NCI-H1417 treated with DMSO at 0.1 percent for 48 hours (cell line): ENCODE results near the gene SMIM14.
"Not testable (repeated sequence)": the region's sequence is repeated elsewhere in the genome, so short reads cannot be mapped to it uniquely, and the experiment has no call there.

ENCODE experiments used
- DNase-seq: peaks from one replicate; lab custom pipeline; 2025; lab: John Stamatoyannopoulos, UW

Gene SMIM14

DNA sequence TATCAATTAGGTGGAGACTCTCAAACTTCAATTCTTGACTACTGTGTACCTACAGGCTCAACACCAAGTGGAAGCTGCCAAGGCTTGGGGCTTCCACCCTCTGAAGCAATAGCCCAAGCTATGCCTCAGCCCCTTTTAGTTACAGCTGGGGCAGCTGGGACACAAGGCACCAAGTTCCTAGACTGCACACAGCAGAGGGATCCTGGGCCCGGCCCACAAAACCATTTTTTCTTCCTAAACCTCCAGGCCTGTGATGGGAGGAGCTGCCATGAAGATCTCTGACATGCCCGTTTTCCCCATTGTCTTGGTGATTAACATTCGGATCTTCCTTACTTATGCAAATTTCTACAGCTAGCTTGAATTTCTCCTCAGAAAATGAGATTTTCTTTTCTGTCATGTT is 108.0 kb downstream of the SMIM14 start:
- no peak for DNase-seq

DNA sequence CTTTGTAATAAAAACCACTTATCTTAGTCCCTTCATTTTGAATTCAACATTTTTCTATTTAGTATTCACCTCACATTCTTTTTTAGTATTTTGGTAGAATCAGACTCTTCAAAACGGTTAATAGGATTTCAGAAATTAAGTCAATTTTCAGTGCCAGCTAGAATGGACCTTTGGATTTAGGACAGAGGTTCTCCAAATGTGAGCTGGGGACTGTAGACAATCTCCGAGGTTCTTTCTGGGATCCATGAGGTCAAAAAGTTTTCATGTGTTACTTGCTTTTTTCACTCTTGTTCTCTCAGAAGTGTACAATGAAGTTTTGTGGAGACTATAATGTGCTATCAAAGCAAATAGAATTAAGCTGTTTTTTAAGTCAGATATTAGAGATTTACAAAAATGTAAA is 109.1 kb downstream of the SMIM14 start:
- DNase-seq: no peak

DNA sequence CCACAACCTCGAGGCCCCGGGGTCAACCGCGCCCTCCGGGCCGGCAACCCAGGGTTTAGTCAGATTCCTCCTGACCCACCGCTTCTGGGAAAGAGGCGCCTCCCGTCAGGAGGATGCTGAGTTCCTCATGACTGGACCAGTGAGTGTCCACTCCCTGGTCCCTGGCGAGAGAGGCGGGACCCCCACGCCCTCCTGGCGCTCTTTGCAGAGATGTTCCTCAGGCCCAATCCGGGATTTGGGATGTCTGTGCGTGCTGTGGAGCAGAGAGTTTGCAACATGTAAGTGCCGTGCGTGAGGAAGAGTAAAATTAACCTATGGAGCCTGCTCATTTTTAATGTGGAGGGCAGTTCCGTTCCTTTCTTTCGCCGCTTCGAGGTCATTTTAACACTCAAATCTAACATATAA is 110.6 kb downstream of the SMIM14 start:
- DNase-seq: no peak

DNA sequence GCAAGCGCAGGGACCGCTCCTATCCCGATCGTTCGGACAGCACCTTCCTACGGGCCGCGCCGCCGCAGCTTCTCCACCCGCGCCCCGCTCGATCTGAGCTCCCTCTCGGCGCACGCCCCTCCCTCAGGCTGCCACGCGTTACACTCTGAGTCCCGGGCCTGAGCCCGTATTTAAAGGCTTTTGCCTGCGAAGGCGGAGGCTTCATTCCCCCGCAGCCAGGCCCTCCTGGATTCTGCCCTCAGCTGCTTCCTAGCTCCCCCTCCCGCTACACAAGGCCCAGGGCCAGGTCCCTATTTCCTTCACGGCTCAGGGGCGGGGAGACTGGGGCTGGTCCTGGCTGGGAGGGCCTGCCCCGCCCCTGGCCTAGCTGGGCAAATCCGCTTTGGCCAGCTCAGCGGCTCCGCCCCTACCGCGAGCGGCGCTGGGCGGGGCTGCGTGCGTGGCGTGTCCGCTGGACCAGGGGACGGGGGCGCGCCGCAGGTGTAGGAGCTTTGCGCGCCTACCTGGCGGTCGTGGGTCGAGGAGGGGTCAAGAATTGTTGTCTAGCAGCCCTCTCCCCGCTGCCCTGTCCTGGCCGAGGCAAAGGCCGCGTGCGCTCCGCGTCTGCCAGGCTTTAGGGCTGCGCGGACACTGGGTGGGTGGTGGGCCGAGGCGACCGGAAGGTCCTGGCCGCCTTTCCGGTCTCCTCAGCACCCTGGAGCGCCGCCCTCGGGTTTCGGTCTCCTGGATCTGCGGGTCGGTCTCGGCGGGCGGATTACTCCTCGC is 111.2 kb downstream of the SMIM14 start, which contains the start of gene UGDH:
TSS of gene UGDH (minus strand) at position 144 of the 765 bp plus-strand sequence. CDS start 5,927 bp downstream, outside the sequence.
- peak; percentile 71 for DNase-seq

DNA sequence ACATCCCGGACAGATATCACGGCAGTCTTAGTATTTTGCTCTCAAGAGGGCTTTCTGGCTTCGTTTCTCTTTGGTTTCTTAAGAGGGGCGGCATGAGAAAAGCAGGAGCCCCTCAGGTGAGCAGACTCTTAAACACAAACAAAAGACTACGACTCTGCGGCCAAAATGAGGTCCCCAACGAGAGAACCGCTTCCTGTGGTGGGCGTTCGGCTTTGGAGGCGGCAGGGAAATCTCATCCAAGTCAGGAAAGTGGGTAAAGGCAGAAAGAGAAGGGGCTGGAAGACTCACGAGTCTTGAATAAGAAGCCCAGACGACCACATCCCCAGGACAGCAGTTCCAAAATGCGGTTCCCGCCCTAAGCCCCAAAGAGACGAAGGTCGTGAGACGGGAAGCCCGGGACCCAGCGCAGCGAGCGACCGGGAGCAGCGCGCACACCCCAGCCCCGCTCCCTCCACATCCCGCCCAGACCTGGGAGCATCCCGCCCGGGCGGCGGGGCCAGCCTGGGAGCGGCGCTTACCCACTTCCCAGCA is 111.8 kb downstream of the SMIM14 start:
- no peak for DNase-seq

DNA sequence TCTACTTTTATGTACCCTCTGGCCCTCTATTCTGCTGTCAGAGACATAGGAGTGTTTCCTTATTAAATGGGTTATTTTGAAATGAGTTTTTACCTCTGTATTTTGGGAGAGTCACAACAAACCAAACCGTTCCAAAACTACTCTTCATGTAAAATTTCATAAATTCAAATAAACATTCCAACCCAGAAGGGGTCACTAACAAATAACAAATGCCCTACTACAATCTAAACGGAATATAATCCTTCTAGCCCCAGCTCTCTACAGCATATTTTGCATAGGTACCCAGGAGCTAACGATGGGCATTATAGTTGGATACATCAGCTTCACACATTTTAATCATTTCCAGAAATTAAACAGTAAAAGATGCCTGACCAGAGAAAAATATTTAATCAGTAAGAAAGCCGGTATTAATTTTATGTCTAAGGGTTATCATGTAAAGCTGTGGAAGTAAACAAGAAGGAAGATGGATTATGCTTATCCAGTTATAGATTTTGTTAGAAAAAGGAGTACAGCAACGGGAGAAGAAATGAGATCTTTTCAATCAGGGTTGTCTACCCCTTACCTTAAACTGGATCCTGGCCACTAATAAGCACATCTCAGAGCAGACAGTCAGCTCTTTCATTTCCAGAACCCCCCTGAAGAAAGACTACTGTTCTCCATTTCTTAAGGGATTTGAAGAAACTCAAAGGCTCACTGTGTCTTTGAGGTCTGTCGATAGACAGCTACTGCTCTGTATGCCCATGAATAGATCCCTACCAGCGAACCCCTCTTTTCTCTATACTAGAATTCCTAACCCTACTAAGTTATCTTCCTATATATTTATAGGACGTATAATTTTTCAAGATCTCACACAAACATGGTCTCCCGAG is 112.6 kb downstream of the SMIM14 start:
- DNase-seq: no peak

DNA sequence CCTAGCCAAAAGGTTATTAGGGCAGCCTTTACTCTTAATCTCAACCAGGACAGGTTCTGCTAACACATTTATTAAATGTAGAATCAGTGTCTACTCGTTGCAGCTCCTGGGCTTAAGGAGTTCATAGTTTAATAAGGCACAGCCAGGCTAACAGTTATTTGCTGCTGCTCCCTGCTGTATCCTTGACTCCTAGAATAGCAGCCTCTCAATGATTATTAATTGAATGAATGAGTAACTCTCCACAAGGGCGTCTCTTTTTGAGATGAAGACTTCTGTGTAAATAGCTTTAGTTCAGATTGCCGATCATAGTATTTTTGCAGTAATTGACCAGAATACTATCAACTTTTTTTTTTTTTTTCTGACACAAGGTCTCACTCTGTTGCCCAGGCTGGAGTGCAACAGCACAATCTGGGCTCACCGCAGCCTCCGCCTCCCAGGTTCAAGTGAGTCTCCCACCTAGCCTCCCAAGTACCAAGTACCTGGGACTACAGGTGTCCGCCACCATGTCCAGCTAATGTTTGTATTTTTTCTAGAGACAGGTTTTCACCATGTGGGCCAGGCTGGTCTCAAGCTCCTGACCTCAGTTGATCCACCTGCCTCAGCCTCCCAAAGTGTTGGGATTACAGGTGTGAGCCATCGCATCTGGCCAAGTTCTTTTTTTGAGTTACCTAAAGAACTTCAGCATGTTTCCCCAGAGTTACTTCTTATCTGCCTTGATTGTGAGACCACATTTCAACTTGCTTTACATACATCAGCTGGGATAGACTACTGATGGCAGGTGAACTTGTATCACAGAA is 114.3 kb downstream of the SMIM14 start:
- no peak for DNase-seq

DNA sequence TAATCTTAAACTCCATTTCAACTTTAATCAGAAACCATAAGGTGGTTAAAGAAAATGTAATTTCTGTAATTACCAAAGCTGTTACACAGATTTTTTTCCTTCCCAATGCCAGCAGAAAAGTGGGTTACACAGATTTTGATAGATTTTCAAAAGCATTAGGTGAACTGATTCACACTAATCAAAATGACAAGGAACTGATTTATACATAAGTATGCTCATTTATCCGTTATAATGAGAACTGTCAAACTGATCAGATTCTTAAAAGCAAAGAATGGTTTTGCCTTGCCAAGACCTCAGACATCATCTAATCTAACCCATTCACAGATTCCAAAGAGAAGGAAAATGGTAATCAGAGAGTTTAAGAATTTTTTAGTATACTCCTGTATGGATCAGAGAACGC is 116.6 kb downstream of the SMIM14 start:
- no peak for DNase-seq

DNA sequence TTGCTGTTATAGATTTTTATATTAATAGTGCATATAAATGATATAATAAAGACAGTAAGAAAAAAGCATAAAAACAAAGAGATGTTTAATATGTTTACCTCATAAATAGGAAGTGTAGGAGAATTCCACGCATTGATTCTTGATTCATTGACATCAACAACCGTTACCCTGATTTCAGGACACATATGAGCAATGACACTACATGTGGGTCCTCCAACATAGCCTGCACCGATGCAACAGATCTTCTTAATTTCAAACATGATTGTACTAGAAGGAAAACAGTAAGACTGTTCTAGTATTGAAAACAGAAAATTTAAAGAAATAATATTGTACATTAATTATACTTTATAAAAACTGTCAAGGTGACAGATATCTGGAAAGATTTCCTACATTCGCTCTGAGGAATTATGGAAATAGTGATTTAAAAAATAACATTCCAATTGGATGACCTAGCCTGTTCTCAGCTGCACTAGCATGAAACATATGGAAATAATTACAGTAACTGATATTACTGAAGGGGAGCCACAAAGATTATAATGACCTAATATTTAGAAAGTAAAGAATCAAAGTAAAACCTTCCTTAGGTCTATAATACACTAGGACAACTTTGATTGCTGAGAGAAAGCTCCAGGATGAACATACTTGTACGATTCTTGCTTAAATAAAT is 117.3 kb downstream of the SMIM14 start:
- DNase-seq: no peak

DNA sequence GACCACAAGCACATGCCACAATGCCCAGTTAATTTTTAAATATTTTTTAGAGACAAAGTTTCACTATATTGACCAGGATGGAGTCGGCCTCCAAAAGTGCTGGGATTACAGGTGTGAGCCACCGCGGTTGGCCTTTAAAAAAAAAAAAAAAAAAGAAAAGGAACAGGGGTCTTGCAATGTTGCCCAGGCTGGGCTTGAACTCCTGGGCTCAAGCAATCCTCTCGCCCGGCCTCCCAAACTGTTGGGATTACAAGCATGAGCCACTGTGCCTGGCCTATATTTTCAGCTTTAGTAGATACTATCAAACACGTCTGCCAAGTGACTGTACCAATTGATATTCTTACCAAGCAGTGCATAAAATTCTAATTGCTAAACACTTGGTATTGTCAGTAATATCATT is 120.2 kb downstream of the SMIM14 start:
- no peak for DNase-seq

DNA sequence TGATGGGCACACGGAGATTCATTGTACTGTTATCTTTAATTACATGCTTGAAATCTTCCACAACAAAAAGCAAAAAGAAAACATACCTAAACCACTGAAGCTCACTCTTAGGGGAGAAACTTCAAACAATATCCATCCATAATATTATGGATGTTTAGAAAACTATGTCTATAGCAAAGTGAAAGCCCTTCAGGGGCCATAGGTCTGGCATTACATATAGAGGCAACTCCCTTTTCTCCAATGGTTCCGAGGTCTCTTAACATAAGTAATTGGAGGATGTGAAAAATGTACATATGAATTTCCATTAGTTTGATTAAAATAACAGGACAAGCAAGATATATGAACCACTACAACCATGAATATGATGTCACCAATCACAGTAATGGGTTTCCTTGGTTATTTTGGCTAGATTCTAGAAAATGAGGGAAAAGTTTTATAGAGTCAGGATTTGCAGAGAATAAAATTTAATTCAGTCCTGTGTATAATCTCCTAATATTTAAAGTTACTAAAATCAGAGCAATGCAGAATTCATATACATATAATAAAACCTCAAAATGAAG is 122.2 kb downstream of the SMIM14 start:
- DNase-seq: no peak

DNA sequence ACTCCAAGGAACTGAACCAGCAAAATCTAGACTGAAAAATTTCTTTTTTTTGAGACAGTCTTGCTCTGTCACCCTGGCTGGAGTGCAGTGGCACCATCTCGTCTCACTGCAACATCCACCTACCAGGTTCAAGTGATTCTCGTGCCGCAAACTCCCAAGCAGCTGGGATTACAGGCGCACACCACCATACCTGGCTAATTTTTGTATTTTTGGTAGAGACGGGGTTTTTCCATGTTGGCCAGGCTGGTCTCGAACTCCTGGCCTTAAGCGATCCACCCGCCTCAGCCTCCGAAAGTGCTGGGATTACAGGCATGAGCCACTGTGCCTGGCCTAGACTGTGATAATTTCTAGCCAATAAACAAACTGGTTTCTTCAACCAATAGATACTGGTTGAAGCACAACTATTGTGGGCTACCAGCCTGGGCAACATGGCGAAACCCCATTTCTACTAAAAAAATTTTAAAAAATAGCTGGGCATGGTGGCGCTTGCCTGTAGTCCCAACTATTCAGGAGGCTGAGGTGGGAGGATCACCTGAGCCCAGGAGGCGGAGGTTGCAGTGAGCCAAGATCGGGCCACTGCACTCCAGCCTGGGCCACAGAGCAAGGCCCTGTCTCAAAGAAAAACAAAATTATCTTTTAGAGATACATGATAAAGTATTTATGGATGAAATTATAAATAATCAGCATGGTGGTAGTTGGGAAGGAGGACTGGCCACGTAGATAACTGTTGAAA is 122.8 kb downstream of the SMIM14 start:
- DNase-seq: not testable (repeated sequence)

DNA sequence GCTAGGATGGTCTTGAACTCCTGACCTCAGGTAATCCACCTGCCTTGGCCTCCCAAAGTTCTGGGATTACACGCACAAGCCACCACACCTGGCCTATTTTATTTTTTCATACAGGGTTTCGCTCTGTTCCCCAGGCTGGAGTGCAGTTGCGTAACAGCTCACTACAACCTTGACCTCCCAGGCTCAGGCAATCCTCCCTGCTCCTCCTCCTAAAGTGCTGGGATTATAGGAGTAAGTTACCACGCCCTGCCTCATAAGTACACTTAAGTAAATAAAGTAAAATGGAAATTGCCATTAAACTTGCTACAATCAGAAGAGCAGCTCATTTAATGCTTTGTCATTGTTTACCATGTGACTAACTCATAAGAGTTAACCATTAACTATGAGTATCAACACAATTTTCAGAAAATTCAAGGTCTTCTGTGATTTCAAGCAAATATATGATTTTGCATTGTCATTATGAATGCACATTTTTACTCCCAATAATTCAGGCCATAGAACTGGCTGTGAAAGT is 123.7 kb downstream of the SMIM14 start:
- DNase-seq: no peak

DNA sequence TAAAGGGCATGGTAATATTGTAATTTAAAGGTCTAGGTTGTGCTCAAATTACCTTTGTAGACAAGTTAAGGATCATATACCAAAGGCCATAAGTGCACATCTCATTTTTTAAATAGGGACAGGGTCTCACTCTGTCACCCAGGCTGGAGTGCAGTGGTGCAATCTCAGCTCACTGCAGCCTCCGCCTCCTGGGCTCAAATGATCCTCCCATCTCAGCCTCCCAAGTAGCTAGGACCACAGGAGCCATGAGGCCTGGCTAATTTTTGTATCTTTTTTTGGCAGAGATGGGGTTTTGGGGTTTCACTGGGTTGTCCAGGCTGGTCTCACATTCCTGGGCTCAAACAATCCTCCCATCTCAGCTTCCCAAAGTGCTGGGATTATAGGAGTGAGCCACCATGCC is 124.4 kb downstream of the SMIM14 start:
- not testable (repeated sequence) for DNase-seq

DNA sequence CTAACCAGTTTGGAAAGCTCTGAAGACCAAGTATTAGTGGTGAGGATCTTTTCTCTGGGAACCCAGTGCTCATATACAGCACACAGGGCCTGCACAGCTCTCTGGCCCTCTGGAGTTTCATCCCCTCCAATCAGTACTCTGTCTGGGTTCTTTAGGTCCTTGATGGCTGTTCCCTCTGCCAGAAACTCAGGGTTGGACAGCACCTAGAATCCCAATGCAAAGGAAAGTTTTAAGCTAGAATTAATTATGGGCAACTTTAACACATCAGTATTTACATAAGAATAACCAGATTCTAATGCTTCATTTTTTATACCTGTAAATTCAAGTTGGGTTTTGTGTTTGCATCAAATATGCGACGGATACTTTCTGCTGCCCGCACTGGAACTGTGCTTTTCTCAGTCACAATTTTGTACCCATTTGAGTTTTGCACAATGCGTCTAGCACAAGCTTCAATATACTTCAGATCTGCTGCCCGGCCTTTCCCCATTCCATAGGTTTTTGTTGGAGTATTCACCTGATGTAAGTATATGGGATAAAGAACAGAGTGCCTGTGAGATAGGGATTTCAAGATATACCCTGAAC is 128.2 kb downstream of the SMIM14 start:
- DNase-seq: no peak

DNA sequence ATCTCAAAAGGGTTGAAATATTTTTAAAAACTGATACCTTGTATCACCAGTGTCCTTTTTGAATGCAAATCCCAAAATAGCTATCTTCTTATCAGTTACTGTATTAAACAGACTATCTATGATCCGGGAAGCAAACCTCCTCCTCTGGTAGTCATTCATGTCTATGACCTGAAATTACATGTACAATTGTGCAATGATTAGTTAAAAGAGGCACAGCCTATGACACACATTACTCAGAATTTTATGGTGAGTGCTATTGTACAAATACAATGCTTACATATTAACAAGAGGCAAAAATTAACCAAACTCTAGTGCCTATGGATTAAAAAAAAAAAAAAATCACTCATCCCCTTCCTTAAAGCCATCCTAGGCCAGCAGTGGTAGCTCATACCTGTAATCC is 133.1 kb downstream of the SMIM14 start:
- DNase-seq: no peak

DNA sequence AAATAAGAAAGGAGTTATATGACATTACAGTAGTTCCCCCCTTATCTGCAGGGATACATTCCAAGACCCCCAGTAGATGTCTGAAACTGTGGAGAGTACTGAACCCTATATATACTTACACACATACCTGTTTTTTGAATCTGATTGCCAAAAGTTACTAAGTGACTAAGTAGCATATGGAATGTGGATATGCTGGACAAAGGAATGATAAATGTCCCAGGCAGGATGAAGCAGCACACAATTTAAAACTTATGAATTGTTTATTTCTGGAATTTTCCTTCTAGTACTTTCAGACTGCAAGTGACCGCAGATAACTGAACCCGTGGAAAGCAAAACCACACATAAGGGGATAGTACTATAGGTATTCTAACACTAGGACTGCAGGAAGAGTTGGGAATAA is 134.1 kb downstream of the SMIM14 start:
- DNase-seq: no peak

DNA sequence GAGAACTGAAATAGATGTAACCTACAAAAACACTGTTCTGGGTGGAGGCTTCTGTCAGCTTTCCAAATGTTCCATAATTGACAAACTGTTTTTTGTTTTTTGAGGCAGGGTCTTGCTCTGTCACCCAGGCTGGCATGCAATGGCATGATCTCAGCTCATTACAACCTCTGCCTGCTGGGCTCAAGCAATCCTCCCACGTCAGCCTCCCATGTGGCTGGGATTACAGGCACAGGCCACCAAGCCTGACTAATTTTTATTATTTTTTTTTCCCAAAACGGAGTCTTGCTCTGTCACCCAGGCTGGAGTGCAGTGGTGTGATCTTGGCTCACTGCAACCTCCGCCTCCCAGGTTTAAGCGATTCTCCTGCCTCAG is 136.0 kb downstream of the SMIM14 start:
- not testable (repeated sequence) for DNase-seq

DNA sequence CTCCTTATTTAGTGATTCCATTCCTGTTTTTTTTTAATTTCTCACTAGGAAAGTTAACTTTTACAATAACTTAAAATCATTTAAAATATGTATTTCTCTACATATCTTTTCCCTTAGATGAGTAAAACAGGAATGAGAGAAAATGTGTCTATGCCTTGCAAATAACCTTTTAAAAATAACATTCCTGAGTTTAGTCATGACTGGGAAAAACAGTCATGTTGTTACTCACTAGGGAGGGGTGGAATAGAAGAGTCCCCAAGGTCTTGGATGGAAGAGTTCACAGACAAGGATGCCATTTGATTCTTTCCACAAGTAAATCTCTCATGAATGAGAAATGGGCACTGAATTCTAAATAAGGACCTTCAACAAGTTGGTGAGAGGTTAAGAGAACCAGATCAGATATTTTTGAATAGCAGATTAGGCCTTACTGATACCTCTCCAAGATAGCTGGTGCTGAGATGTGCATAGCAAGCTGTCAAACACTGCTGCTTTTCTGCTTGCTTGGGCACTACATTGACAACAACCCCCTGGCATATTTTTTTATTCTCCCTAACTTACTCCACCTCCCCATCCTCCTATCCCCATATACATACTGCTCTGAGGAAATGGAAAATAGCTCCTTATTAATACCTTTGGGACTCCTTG is 136.5 kb downstream of the SMIM14 start:
- DNase-seq: no peak

DNA sequence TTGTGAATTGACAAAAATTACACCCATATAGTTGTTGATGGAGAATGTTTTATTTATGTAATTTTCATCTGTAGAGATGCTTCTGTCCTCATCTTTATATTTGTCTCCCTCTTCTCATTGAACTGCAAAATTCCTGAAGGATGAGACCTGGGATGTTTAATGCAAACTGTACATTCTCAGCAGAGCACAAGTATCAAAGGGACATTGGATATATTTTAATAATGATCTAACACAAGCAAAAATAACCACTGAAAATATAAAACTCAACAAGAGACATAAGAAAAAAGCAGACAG is 140.0 kb downstream of the SMIM14 start:
- no peak for DNase-seq
